ENCODE measurements around the gene FEN1.
A peak's percentile ranks its signal among the peaks of the same experiment; 100 is the strongest.

Gene FEN1

GRCh38 chr11:61752925-61753521 is 39.7 kb upstream of the FEN1 start:
- peak overlapping the region; percentile 76 for H4K91ac ChIP-seq (ENCODE audit: low read depth, low read length)
- H3K23ac ChIP-seq (ENCODE audit: low read length) = no peak overlapping the region
- H2AK5ac ChIP-seq (ENCODE audit: low read length) = no peak overlapping the region
- H3K4me1 ChIP-seq (ENCODE audit: control insufficient read depth in 1 of 2, insufficient read depth in 2 of 2, low read length in 2 of 2) = peaks cover 27 to 36% of the 10 kb centered on the region in 2 experiments
- peak overlapping the region; percentile 63 for H4K8ac ChIP-seq (ENCODE audit: low read depth, low read length)
- H2AFZ ChIP-seq (ENCODE audit: insufficient read depth, low read length, poor library complexity) = peak overlapping the region; percentile 23
- H4K12ac ChIP-seq (ENCODE audit: low read depth, low read length) = peak overlapping the region; percentile 6
- no peaks in the 10 kb centered on the region for H3K9me3 ChIP-seq (ENCODE audit: insufficient read depth, low read depth, low read length)
- no peaks in the 10 kb centered on the region for H3K36me3 ChIP-seq (ENCODE audit: control insufficient read depth in 1 of 2, insufficient read depth in 2 of 2, low read length in 2 of 2)
- H2BK5ac ChIP-seq (ENCODE audit: low read depth, low read length, poor library complexity) = no peak overlapping the region
- H3K18ac ChIP-seq (ENCODE audit: low read length) = peak overlapping the region; percentile 18
- H3K79me2 ChIP-seq (ENCODE audit: control insufficient read depth, insufficient read depth, low read length, poor library complexity) = peaks cover 2% of the 10 kb centered on the region
- H2BK12ac ChIP-seq (ENCODE audit: low read length) = peak overlapping the region; percentile 17
- H3K79me1 ChIP-seq (ENCODE audit: low read length) = peaks cover 10% of the 10 kb centered on the region
- peaks cover 5% of the 10 kb centered on the region for H3K27me3 ChIP-seq (ENCODE audit: insufficient read depth, low read length)
- DNase-seq = no peak
- peak overlapping the region; percentile 39 for H3K9ac ChIP-seq (ENCODE audit: low read length)
- H3K27ac ChIP-seq (ENCODE audit: low read depth, low read length) = no peak overlapping the region
- H3K4me2 ChIP-seq (ENCODE audit: low read length) = peak overlapping the region; percentile 72
- H3K4me3 ChIP-seq (ENCODE audit: low read depth, low read length) = peak overlapping the region; percentile 73
- WGBS (ENCODE audit: extremely low coverage, insufficient coverage, insufficient read length) = no CpG with 5 or more reads among the region's 17 CpGs
- H3K4ac ChIP-seq (ENCODE audit: low read depth, low read length) = no peak overlapping the region
- H2BK120ac ChIP-seq (ENCODE audit: insufficient read depth, low read length, poor library complexity) = peak overlapping the region; percentile 55
- peak overlapping the region; percentile 32 for H3K14ac ChIP-seq (ENCODE audit: low read length)

GRCh38 chr11:61753672-61754071 is 39.0 kb upstream of the FEN1 start:
- Histone ChIP-seq H3K14ac (ENCODE audit: low read length) (peak overlapping the region; percentile 4), H4K12ac (ENCODE audit: low read depth, low read length) (no peak overlapping the region), H3K18ac (ENCODE audit: low read length) (no peak overlapping the region), H3K9me3 (ENCODE audit: insufficient read depth, low read depth, low read length) (no peaks in the 10 kb centered on the region), H3K4me1 (ENCODE audit: control insufficient read depth in 1 of 2, insufficient read depth in 2 of 2, low read length in 2 of 2) (peaks cover 27 to 36% of the 10 kb centered on the region in 2 experiments), H3K36me3 (ENCODE audit: control insufficient read depth in 1 of 2, insufficient read depth in 2 of 2, low read length in 2 of 2) (no peaks in the 10 kb centered on the region), H3K27me3 (ENCODE audit: insufficient read depth, low read length) (peaks cover 5% of the 10 kb centered on the region), H3K4me2 (ENCODE audit: low read length) (peak overlapping the region; percentile 72), H4K91ac (ENCODE audit: low read depth, low read length) (peak overlapping the region; percentile 32), H3K27ac (ENCODE audit: low read depth, low read length) (no peak overlapping the region), H3K79me2 (ENCODE audit: control insufficient read depth, insufficient read depth, low read length, poor library complexity) (peaks cover 2% of the 10 kb centered on the region), H3K79me1 (ENCODE audit: low read length) (peaks cover 10% of the 10 kb centered on the region), H3K23ac (ENCODE audit: low read length) (no peak overlapping the region), H2AFZ (ENCODE audit: insufficient read depth, low read length, poor library complexity) (no peak overlapping the region), H2AK5ac (ENCODE audit: low read length) (no peak overlapping the region), H3K4ac (ENCODE audit: low read depth, low read length) (no peak overlapping the region), H2BK120ac (ENCODE audit: insufficient read depth, low read length, poor library complexity) (no peak overlapping the region), H3K4me3 (ENCODE audit: low read depth, low read length) (peak overlapping the region; percentile 20), H3K9ac (ENCODE audit: low read length) (no peak overlapping the region), H2BK5ac (ENCODE audit: low read depth, low read length, poor library complexity) (no peak overlapping the region), H4K8ac (ENCODE audit: low read depth, low read length) (no peak overlapping the region), H2BK12ac (ENCODE audit: low read length) (peak overlapping the region; percentile 26)
- WGBS (ENCODE audit: extremely low coverage, insufficient coverage, insufficient read length) = no CpG with 5 or more reads among the region's 5 CpGs
- DNase-seq = no peak

- Histone ChIP-seq H3K36me3 (ENCODE audit: control insufficient read depth in 1 of 2, insufficient read depth in 2 of 2, low read length in 2 of 2) (no peaks in the 10 kb centered on the region), H4K91ac (ENCODE audit: low read depth, low read length) (peak overlapping the region; percentile 32), H2BK12ac (ENCODE audit: low read length) (no peak overlapping the region), H3K79me2 (ENCODE audit: control insufficient read depth, insufficient read depth, low read length, poor library complexity) (peaks cover 2% of the 10 kb centered on the region), H2AFZ (ENCODE audit: insufficient read depth, low read length, poor library complexity) (no peak overlapping the region), H3K9ac (ENCODE audit: low read length) (no peak overlapping the region), H3K14ac (ENCODE audit: low read length) (peak overlapping the region; percentile 16), H3K23ac (ENCODE audit: low read length) (no peak overlapping the region), H3K4me3 (ENCODE audit: low read depth, low read length) (no peak overlapping the region), H3K4me2 (ENCODE audit: low read length) (peak overlapping the region; percentile 12), H2AK5ac (ENCODE audit: low read length) (peak overlapping the region; percentile 40), H4K12ac (ENCODE audit: low read depth, low read length) (no peak overlapping the region), H3K18ac (ENCODE audit: low read length) (peak overlapping the region; percentile 37), H3K27ac (ENCODE audit: low read depth, low read length) (peak overlapping the region; percentile 5), H3K79me1 (ENCODE audit: low read length) (peaks cover 10% of the 10 kb centered on the region), H2BK120ac (ENCODE audit: insufficient read depth, low read length, poor library complexity) (peak overlapping the region; percentile 37), H3K4ac (ENCODE audit: low read depth, low read length) (no peak overlapping the region), H3K27me3 (ENCODE audit: insufficient read depth, low read length) (peaks cover 5% of the 10 kb centered on the region), H4K8ac (ENCODE audit: low read depth, low read length) (no peak overlapping the region), H3K4me1 (ENCODE audit: control insufficient read depth in 1 of 2, insufficient read depth in 2 of 2, low read length in 2 of 2) (peaks cover 25 to 33% of the 10 kb centered on the region in 2 experiments), H2BK5ac (ENCODE audit: low read depth, low read length, poor library complexity) (no peak overlapping the region), H3K9me3 (ENCODE audit: insufficient read depth, low read depth, low read length) (peaks cover 3% of the 10 kb centered on the region)
- DNase-seq = no peak
- no CpG with 5 or more reads among the region's 31 CpGs for WGBS (ENCODE audit: extremely low coverage, insufficient coverage, insufficient read length)
These were observed 37.9 kb upstream of the FEN1 start for GRCh38 chr11:61754534-61755482.

- Histone ChIP-seq H4K8ac (ENCODE audit: low read depth, low read length) (no peak overlapping the region), H3K27ac (ENCODE audit: low read depth, low read length) (no peak overlapping the region), H3K9me3 (ENCODE audit: insufficient read depth, low read depth, low read length) (peaks cover 3% of the 10 kb centered on the region), H3K9ac (ENCODE audit: low read length) (no peak overlapping the region), H4K12ac (ENCODE audit: low read depth, low read length) (no peak overlapping the region), H2BK120ac (ENCODE audit: insufficient read depth, low read length, poor library complexity) (no peak overlapping the region), H2AK5ac (ENCODE audit: low read length) (no peak overlapping the region), H3K23ac (ENCODE audit: low read length) (no peak overlapping the region), H3K18ac (ENCODE audit: low read length) (no peak overlapping the region), H3K14ac (ENCODE audit: low read length) (no peak overlapping the region), H3K4me3 (ENCODE audit: low read depth, low read length) (no peak overlapping the region), H3K79me2 (ENCODE audit: control insufficient read depth, insufficient read depth, low read length, poor library complexity) (peaks cover 2% of the 10 kb centered on the region), H3K4ac (ENCODE audit: low read depth, low read length) (no peak overlapping the region), H3K4me1 (ENCODE audit: control insufficient read depth in 1 of 2, insufficient read depth in 2 of 2, low read length in 2 of 2) (peaks cover 23 to 33% of the 10 kb centered on the region in 2 experiments), H3K79me1 (ENCODE audit: low read length) (peaks cover 10% of the 10 kb centered on the region), H2BK5ac (ENCODE audit: low read depth, low read length, poor library complexity) (no peak overlapping the region), H3K4me2 (ENCODE audit: low read length) (no peak overlapping the region), H3K36me3 (ENCODE audit: control insufficient read depth in 1 of 2, insufficient read depth in 2 of 2, low read length in 2 of 2) (no peaks in the 10 kb centered on the region), H2BK12ac (ENCODE audit: low read length) (peak overlapping the region; percentile 25), H2AFZ (ENCODE audit: insufficient read depth, low read length, poor library complexity) (no peak overlapping the region), H3K27me3 (ENCODE audit: insufficient read depth, low read length) (peaks cover 5% of the 10 kb centered on the region), H4K91ac (ENCODE audit: low read depth, low read length) (peak overlapping the region; percentile 9)
- WGBS (ENCODE audit: extremely low coverage, insufficient coverage, insufficient read length) = no CpG with 5 or more reads among the region's 4 CpGs
- DNase-seq = no peak
These were observed 36.6 kb upstream of the FEN1 start for GRCh38 chr11:61756147-61756451.
